Brain pericyte (primary cell): Measurements from ENCODE around the gene HCN4.

ENCODE experiments used
- DNase-seq: peaks from one replicate; pipeline ENCODE4 v3.0.0-alpha.2; 2012; ENCODE audit warnings: low read depth, low spot score

Gene HCN4

GRCh38 chr15:73346735-73347312 lies 21.9 kb downstream of the HCN4 start:
- no peak for DNase-seq

GRCh38 chr15:73345658-73346057 lies 23.1 kb downstream of the HCN4 start:
- no peak for DNase-seq

- DNase-seq: no peak
Observed at GRCh38 chr15:73344056-73344455, 24.7 kb downstream of the HCN4 start.

- DNase-seq: no peak
Observed at GRCh38 chr15:73341886-73342600, 26.7 kb downstream of the HCN4 start.

GRCh38 chr15:73340502-73341192 lies 28.1 kb downstream of the HCN4 start:
- DNase-seq: no peak

GRCh38 chr15:73338606-73339374 lies 30.0 kb downstream of the HCN4 start:
- no peak for DNase-seq

GRCh38 chr15:73338058-73338457 lies 30.7 kb downstream of the HCN4 start:
- DNase-seq: no peak

- DNase-seq: no peak
Observed at GRCh38 chr15:73337187-73337586, 31.6 kb downstream of the HCN4 start.

- DNase-seq: no peak
Observed at GRCh38 chr15:73336756-73337155, 32.0 kb downstream of the HCN4 start.

GRCh38 chr15:73335471-73335870 lies 33.3 kb downstream of the HCN4 start:
- no peak for DNase-seq

GRCh38 chr15:73335026-73335425 lies 33.7 kb downstream of the HCN4 start:
- DNase-seq: no peak

GRCh38 chr15:73334086-73334485 lies 34.7 kb downstream of the HCN4 start:
- DNase-seq: no peak

GRCh38 chr15:73333001-73333400 lies 35.8 kb downstream of the HCN4 start:
- DNase-seq: no peak

GRCh38 chr15:73331991-73332925 lies 36.5 kb downstream of the HCN4 start:
- no peak for DNase-seq

GRCh38 chr15:73331501-73331900 lies 37.3 kb downstream of the HCN4 start:
- no peak for DNase-seq

- DNase-seq: no peak
Observed at GRCh38 chr15:73330206-73331051, 38.3 kb downstream of the HCN4 start.

GRCh38 chr15:73329501-73330200 lies 39.1 kb downstream of the HCN4 start:
- DNase-seq: no peak

- no peak for DNase-seq
Observed at GRCh38 chr15:73328981-73329380, 39.8 kb downstream of the HCN4 start.

GRCh38 chr15:73328149-73328820 lies 40.5 kb downstream of the HCN4 start:
- no peak for DNase-seq
